HepG2 (cell line): ENCODE results near the gene AFAP1.

Source experiments
- KLF13 ChIP-seq: sonication (generic); formaldehyde crosslinking; IDR thresholded peaks from 2 replicates; pipeline ENCODE4 v1.4.0; 2020; ENCODE audit warnings: mild to moderate bottlenecking, missing genetic modification reagents
- POLR2A ChIP-seq, 2 experiments: IDR thresholded peaks; 2 replicates each; pipeline ENCODE4 v1.6.1; 2011; ENCODE audit warnings: low read depth in 2 of 2, low read length in 2 of 2, mild to moderate bottlenecking in 1 of 2, moderate library complexity in 1 of 2; ENCODE audit not compliant: insufficient read depth in 1 of 2
- TF ChIP-seq, protein P1 (sequence below): sonication (generic); formaldehyde crosslinking; IDR thresholded peaks from 2 replicates; pipeline ENCODE4 v1.5.0; 2020; ENCODE audit warnings: mild to moderate bottlenecking, missing genetic modification reagents, moderate library complexity

DNA sequence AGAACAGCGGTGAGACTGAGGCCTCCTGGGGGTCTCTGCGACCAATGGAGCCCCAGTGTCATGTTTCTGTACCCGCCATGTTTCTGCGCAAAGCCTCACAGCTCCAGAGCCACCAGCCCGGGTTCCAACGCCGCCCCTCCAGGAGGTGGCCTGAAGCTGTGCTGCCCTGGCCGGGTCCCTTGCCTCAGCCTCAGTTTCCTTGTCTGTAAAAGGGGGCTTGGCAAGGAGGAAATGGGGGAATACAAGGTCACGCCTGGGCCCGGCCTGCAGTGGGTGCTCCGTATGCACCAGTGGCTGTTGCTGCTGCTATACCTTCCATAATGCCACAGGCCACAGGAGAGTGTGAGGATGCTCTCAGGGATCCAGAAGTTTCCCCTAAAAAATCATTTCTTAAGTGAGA, 229.5 kb downstream of the AFAP1 start:
- TF ChIP-seq, protein P1, sequence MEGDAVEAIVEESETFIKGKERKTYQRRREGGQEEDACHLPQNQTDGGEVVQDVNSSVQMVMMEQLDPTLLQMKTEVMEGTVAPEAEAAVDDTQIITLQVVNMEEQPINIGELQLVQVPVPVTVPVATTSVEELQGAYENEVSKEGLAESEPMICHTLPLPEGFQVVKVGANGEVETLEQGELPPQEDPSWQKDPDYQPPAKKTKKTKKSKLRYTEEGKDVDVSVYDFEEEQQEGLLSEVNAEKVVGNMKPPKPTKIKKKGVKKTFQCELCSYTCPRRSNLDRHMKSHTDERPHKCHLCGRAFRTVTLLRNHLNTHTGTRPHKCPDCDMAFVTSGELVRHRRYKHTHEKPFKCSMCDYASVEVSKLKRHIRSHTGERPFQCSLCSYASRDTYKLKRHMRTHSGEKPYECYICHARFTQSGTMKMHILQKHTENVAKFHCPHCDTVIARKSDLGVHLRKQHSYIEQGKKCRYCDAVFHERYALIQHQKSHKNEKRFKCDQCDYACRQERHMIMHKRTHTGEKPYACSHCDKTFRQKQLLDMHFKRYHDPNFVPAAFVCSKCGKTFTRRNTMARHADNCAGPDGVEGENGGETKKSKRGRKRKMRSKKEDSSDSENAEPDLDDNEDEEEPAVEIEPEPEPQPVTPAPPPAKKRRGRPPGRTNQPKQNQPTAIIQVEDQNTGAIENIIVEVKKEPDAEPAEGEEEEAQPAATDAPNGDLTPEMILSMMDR (CRISPR knock-in tag): no peak
- TF ChIP-seq POLR2A (IDR thresholded peaks at IDR 0.05; ENCODE audit: insufficient read depth in 1 of 2, low read depth in 2 of 2, low read length in 2 of 2) (no peak), KLF13 (CRISPR knock-in tag) (no peak)
